HG02884 (cell line): ENCODE results near the gene PTPRG.

Experiments
- ATAC-seq: cut with Tn5 transposase; IDR thresholded peaks from one replicate; pipeline ENCODE4 v1.9.1; 2021; ENCODE audit warnings: mild to moderate bottlenecking, moderate library complexity; ENCODE audit not compliant: unreplicated experiment

The PTPRG gene

GRCh38 chr3:61788623-61789507, 227.5 kb downstream of the PTPRG start:
- no peak for ATAC-seq

- ATAC-seq = no peak
Observed at GRCh38 chr3:61789861-61790260, 228.5 kb downstream of the PTPRG start.

GRCh38 chr3:61790411-61790810, 229.0 kb downstream of the PTPRG start:
- ATAC-seq = no peak

GRCh38 chr3:61793056-61793455, 231.7 kb downstream of the PTPRG start:
- ATAC-seq = no peak

GRCh38 chr3:61793521-61793920, 232.2 kb downstream of the PTPRG start:
- no peak for ATAC-seq

- ATAC-seq = no peak
Observed at GRCh38 chr3:61794341-61794740, 233.0 kb downstream of the PTPRG start.

- ATAC-seq = no peak
Observed at GRCh38 chr3:61794961-61795360, 233.6 kb downstream of the PTPRG start.

- no peak for ATAC-seq
Observed at GRCh38 chr3:61796088-61796680, 234.8 kb downstream of the PTPRG start.

- no peak for ATAC-seq
Observed at GRCh38 chr3:61796911-61797310, 235.5 kb downstream of the PTPRG start.

- no peak for ATAC-seq
Observed at GRCh38 chr3:61802772-61803171, 241.4 kb downstream of the PTPRG start.

- no peak for ATAC-seq
Observed at GRCh38 chr3:61803983-61804382, 242.6 kb downstream of the PTPRG start.

GRCh38 chr3:61804782-61805181, 243.4 kb downstream of the PTPRG start:
- ATAC-seq = no peak

GRCh38 chr3:61805510-61806080, 244.2 kb downstream of the PTPRG start:
- no peak for ATAC-seq

GRCh38 chr3:61806810-61807209, 245.4 kb downstream of the PTPRG start:
- no peak for ATAC-seq

- ATAC-seq = no peak
Observed at GRCh38 chr3:61807865-61808276, 246.5 kb downstream of the PTPRG start.

- no peak for ATAC-seq
Observed at GRCh38 chr3:61808526-61808925, 247.2 kb downstream of the PTPRG start.

- no peak for ATAC-seq
Observed at GRCh38 chr3:61808999-61809398, 247.6 kb downstream of the PTPRG start.

GRCh38 chr3:61809879-61810278, 248.5 kb downstream of the PTPRG start:
- no peak for ATAC-seq

GRCh38 chr3:61810953-61811497, 249.7 kb downstream of the PTPRG start:
- ATAC-seq = no peak

- no peak for ATAC-seq
Observed at GRCh38 chr3:61811652-61812051, 250.3 kb downstream of the PTPRG start.

GRCh38 chr3:61812085-61812484, 250.7 kb downstream of the PTPRG start:
- no peak for ATAC-seq

GRCh38 chr3:61812517-61812916, 251.1 kb downstream of the PTPRG start:
- ATAC-seq = no peak
